Suppressor macrophage (primary cell): ENCODE measurements around the gene COPS7B.
A peak's percentile ranks its signal among the peaks of the same experiment; 100 is the strongest.
"Not testable (repeated sequence)": the region's sequence is repeated elsewhere in the genome, so short reads cannot be mapped to it uniquely, and the experiment has no call there.

Experiments
- DNase-seq, 4 experiments: peaks; one replicate each; pipeline ENCODE4 v3.0.0-alpha.2; 2020 to 2022
- total RNA-seq, 17 experiments: gene quantifications; one replicate each; lab custom pipeline; 2026; ENCODE audit warnings: mixed read lengths in 6 of 17, inconsistent platforms in 3 of 17; lab: John Stamatoyannopoulos, UW

The COPS7B gene
- total RNA-seq: 4.9 to 21.2 (median 10.3) reads per million in 17 experiments

GRCh38 chr2:231786177-231786916 lies at the start of gene COPS7B:
Gene COPS7B, plus strand, starts transcription at chr2:231786445. Its CDS starts 2,126 bp downstream, at chr2:231788571.
- peak; percentile 82 to 92 (median 90) for DNase-seq

- DNase-seq: no peak
Measured at GRCh38 chr2:231737761-231738160, 48.5 kb upstream of the COPS7B start.

GRCh38 chr2:231743376-231744116 lies 42.7 kb upstream of the COPS7B start:
- DNase-seq: no peak

GRCh38 chr2:231745303-231746038 lies 40.8 kb upstream of the COPS7B start:
- DNase-seq: no peak

GRCh38 chr2:231748153-231748896 lies 37.9 kb upstream of the COPS7B start:
- not testable (repeated sequence) for DNase-seq

GRCh38 chr2:231749016-231749415 lies 37.2 kb upstream of the COPS7B start:
- DNase-seq: not testable (repeated sequence)

- DNase-seq: no peak
Measured at GRCh38 chr2:231751042-231751815, 35.0 kb upstream of the COPS7B start.

GRCh38 chr2:231752061-231752460 lies 34.2 kb upstream of the COPS7B start:
- DNase-seq: no peak

GRCh38 chr2:231761735-231762134 lies 24.5 kb upstream of the COPS7B start:
- DNase-seq: peak in 2 of 4 experiments; percentile 4 to 20

GRCh38 chr2:231764124-231764523 lies 22.1 kb upstream of the COPS7B start:
- no peak for DNase-seq

- DNase-seq: no peak
Measured at GRCh38 chr2:231764760-231765159, 21.5 kb upstream of the COPS7B start.

- no peak for DNase-seq
Measured at GRCh38 chr2:231765496-231765929, 20.7 kb upstream of the COPS7B start.

- DNase-seq: peak; percentile 8 to 52 (median 22)
Measured at GRCh38 chr2:231769170-231770136, 16.8 kb upstream of the COPS7B start.

- peak in 3 of 4 experiments; percentile 8 to 22 (median 18) for DNase-seq
Measured at GRCh38 chr2:231780123-231780908, 5.9 kb upstream of the COPS7B start.

- DNase-seq: peak; percentile 97 to 99 (median 99)
Measured at GRCh38 chr2:231780909-231781797, 5.1 kb upstream of the COPS7B start, which contains the start of gene PDE6D. Gene PDE6D, minus strand, starts transcription at chr2:231781282. Its CDS starts 168 bp downstream, at chr2:231781114.

GRCh38 chr2:231781798-231782726 lies 4.2 kb upstream of the COPS7B start:
- DNase-seq: peak; percentile 42 to 63 (median 59)

- no peak for DNase-seq
Measured at GRCh38 chr2:231785413-231785812, 832 bp upstream of the COPS7B start.
